ENCODE data around the gene NRGN. TPM values are rescaled to one million over a fixed set of nuclear protein-coding genes. Genes with fewer than 3 reads are reported as not detected.

NRGN gene
- total RNA-seq, 4 donors from 2014 or later = 1.4 to 3.1 (median 2.4) TPM; not detected in 1

GRCh38 chr11:124752471-124753102 lies 12.8 kb downstream of the NRGN start:
- peaks cover 0 to 97% of the 10 kb centered on the region in 2 donors for H3K27me3 ChIP-seq
- H3K9me3 ChIP-seq = no peaks in the 10 kb centered on the region
- DNase-seq (ENCODE audit: low spot score in 2 of 2) = no peak
- H3K4me1 ChIP-seq = peaks cover 0 to 17% (median 0%) of the 10 kb centered on the region in 4 donors
- H3K36me3 ChIP-seq = no peaks in the 10 kb centered on the region
- WGBS, 2 donors = 32 to 48% methylated on average over 10 of the region's 10 CpGs
- no peak overlapping the region for H3K4me3 ChIP-seq
- no peak overlapping the region for H3K27ac ChIP-seq
- TF ChIP-seq CTCF (IDR thresholded peaks at IDR 0.05) (no peak), EP300 (IDR thresholded peaks at IDR 0.05) (no peak), POLR2A (IDR thresholded peaks at IDR 0.05) (no peak)

GRCh38 chr11:124753205-124753604 lies 13.5 kb downstream of the NRGN start:
- no peak for DNase-seq (ENCODE audit: low spot score in 2 of 2)
- H3K4me3 ChIP-seq = no peak overlapping the region
- H3K36me3 ChIP-seq = no peaks in the 10 kb centered on the region
- TF ChIP-seq EP300 (IDR thresholded peaks at IDR 0.05) (no peak), CTCF (IDR thresholded peaks at IDR 0.05) (no peak), POLR2A (IDR thresholded peaks at IDR 0.05) (no peak)
- no peak overlapping the region for H3K27ac ChIP-seq
- H3K27me3 ChIP-seq = peaks cover 0 to 97% of the 10 kb centered on the region in 2 donors
- no peaks in the 10 kb centered on the region for H3K9me3 ChIP-seq
- H3K4me1 ChIP-seq = peaks cover 0 to 18% (median 4%) of the 10 kb centered on the region in 4 donors

- peaks cover 0 to 97% of the 10 kb centered on the region in 2 donors for H3K27me3 ChIP-seq
- H3K4me3 ChIP-seq = no peak overlapping the region
- no peak for DNase-seq (ENCODE audit: low spot score in 2 of 2)
- H3K27ac ChIP-seq = no peak overlapping the region
- H3K36me3 ChIP-seq = no peaks in the 10 kb centered on the region
- H3K4me1 ChIP-seq = peaks cover 0 to 22% (median 8%) of the 10 kb centered on the region in 4 donors
- TF ChIP-seq POLR2A (IDR thresholded peaks at IDR 0.05) (no peak), CTCF (IDR thresholded peaks at IDR 0.05) (no peak), EP300 (IDR thresholded peaks at IDR 0.05) (no peak)
- WGBS, 2 donors = 71 to 81% methylated on average over 7 of the region's 7 CpGs
- no peaks in the 10 kb centered on the region for H3K9me3 ChIP-seq
These were observed 13.9 kb downstream of the NRGN start for GRCh38 chr11:124753624-124754023.

DNA sequence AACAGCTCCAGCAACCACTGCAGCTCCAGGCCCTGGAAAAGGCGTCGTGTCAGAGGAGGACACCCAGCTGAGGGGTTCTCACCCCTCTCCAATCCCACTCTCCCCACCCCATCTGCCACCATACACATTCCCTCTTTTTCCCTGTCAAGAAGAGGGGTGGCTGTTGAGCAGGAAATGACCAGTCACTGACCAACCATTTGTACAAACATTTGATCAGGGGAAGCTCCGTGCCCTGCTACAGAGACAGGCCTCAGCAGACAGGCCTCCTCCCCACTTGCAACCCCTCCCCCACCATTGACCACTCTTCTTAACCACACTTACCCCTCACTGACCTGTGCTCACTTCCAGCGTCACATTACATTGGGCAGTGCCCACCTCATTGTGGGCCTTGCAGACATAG lies 14.6 kb downstream of the NRGN start:
- DNase-seq (ENCODE audit: low spot score in 2 of 2) = no peak
- H3K4me3 ChIP-seq = no peak overlapping the region
- peaks cover 0 to 97% of the 10 kb centered on the region in 2 donors for H3K27me3 ChIP-seq
- peaks cover 0 to 29% (median 15%) of the 10 kb centered on the region in 4 donors for H3K4me1 ChIP-seq
- no peak for TF ChIP-seq POLR2A (IDR thresholded peaks at IDR 0.05)
- TF ChIP-seq CTCF (IDR thresholded peaks at IDR 0.05) = no peak
- TF ChIP-seq EP300 (IDR thresholded peaks at IDR 0.05) = no peak
- H3K27ac ChIP-seq = no peak overlapping the region
- H3K36me3 ChIP-seq = no peaks in the 10 kb centered on the region
- H3K9me3 ChIP-seq = no peaks in the 10 kb centered on the region
- WGBS, 2 donors = 38 to 67% methylated on average over 4 of the region's 4 CpGs

DNA sequence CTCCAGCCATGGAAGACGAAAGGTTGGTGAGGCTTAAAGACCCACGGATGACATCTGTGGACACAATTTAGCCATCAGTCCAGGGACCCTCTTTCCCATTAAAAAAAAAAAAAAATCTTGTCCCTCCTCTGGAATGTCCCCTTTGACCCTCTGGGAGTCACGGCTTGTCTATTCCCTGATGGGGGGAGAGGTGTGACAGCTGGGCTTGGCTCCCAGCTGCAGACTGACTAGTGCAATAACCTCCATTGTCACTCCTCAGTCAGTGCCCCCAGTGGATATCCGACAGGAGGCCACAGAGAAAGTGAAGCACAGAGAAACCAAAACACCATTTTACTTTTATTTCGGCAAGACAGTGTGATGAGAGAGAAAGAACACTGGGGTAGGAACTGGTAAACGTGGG lies 15.0 kb downstream of the NRGN start:
- Histone ChIP-seq H3K4me1 (peaks cover 0 to 33% (median 19%) of the 10 kb centered on the region in 4 donors), H3K9me3 (no peaks in the 10 kb centered on the region), H3K4me3 (no peak overlapping the region), H3K36me3 (no peaks in the 10 kb centered on the region), H3K27me3 (peaks cover 0 to 97% of the 10 kb centered on the region in 2 donors), H3K27ac (no peak overlapping the region)
- 56 to 59% methylated on average over 6 of the region's 6 CpGs for WGBS, 2 donors
- TF ChIP-seq EP300 (IDR thresholded peaks at IDR 0.05) = no peak
- no peak for TF ChIP-seq CTCF (IDR thresholded peaks at IDR 0.05)
- TF ChIP-seq POLR2A (IDR thresholded peaks at IDR 0.05) = no peak
- no peak for DNase-seq (ENCODE audit: low spot score in 2 of 2)

All from tibial nerve (tissue), 4 donors.